HG02981 (cell line): ENCODE measurements around the gene SSBP3.

Experiments
- ATAC-seq: cut with Tn5 transposase; IDR thresholded peaks from one replicate; pipeline ENCODE4 v1.9.1; 2021; ENCODE audit warnings: mild to moderate bottlenecking, moderate library complexity; ENCODE audit not compliant: unreplicated experiment

SSBP3 gene

GRCh38 chr1:54335011-54335754 is 71.0 kb downstream of the SSBP3 start:
- no peak for ATAC-seq

GRCh38 chr1:54332781-54333585 is 73.2 kb downstream of the SSBP3 start:
- no peak for ATAC-seq

- no peak for ATAC-seq
Measured at GRCh38 chr1:54331843-54332463, 74.2 kb downstream of the SSBP3 start.

- ATAC-seq = no peak
Measured at GRCh38 chr1:54331091-54331772, 75.0 kb downstream of the SSBP3 start.

- no peak for ATAC-seq
Measured at GRCh38 chr1:54329312-54330003, 76.7 kb downstream of the SSBP3 start.

- no peak for ATAC-seq
Measured at GRCh38 chr1:54328066-54328636, 78.0 kb downstream of the SSBP3 start.

DNA sequence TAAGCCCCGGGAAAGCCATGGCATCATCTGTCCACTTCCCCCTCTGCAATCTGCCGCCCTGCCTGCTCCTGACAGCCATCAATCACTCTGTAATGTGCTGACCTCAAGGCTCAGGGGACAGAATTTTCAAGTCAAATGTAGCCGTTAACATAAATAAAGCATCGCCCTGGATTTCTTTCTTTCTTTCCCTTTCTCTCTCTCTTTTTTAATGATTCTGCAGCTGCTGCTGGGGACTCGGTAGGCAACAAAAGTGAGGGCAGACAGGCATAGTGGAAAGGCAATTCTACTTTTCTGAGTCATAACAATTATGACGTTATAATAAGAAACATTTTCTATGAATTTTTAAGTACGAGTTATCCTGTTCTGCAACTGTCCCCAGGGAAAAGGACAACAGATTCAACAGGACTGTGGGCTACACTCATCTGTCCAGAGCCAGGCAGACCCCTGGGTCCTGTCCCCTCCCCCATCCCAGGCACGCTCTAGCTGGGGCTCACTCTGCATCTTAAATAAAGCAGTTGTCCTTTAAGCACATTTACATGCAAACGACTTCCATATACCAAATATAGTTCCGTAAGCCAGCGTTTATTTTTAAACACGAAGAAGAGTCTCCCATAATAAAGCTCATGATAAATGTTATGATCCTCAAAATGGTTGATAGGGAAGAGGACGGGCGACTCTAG is 78.7 kb downstream of the SSBP3 start:
- no peak for ATAC-seq

GRCh38 chr1:54326543-54327385 is 79.4 kb downstream of the SSBP3 start:
- ATAC-seq = no peak

DNA sequence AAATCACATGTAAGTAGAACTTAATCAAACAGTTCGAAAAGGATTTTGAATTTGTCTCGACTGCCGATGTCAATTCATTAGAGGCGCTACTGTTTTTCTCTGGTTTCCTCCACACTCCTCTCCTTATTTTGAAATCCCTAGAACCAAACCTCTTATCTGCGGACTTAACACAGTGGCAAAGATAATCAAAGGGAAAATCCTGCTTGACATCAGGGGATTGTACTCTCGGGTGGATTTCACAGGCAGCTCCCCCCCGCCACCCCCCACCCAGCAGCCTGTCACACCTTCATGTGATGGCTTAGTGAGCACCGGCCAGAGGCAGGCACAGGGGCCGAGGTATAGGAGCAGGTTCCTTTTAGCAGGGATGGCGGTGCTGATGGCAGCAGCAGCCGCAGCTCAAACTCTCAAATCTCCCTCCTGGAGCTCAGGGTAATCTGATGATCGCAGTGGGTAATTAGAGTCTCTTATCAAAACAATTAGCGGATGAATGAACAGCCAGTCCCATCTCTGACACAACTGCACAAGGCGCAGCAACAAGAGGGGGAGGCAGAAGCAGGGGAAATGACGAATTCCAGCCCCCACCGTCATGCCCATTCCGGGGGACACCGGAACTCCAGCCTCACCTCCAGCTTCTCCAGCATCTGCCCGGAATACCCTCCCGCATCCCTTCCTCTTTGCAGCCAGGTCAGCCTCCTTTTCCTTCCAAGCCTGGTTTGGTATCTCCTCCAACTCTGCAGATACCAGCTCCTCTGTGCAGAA is 80.3 kb downstream of the SSBP3 start:
- no peak for ATAC-seq

DNA sequence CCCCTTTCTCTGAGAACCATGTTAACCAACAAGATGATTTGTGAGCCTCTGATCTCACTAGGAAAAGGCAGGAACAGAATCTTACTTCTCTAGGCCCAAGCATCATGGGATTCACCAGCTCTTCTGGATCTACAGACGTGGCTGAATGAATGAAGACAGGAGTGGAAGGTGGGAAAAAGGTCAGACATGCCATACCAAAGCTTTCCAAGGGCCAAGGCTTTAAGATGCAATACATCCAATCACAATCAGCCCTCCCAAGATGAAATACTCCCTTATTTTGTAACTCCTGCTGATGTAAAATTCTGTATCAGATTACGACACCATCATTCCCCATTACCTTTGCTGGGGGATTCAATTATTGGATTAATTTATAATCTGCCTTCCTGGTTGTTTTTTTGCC is 80.9 kb downstream of the SSBP3 start:
- ATAC-seq = no peak

DNA sequence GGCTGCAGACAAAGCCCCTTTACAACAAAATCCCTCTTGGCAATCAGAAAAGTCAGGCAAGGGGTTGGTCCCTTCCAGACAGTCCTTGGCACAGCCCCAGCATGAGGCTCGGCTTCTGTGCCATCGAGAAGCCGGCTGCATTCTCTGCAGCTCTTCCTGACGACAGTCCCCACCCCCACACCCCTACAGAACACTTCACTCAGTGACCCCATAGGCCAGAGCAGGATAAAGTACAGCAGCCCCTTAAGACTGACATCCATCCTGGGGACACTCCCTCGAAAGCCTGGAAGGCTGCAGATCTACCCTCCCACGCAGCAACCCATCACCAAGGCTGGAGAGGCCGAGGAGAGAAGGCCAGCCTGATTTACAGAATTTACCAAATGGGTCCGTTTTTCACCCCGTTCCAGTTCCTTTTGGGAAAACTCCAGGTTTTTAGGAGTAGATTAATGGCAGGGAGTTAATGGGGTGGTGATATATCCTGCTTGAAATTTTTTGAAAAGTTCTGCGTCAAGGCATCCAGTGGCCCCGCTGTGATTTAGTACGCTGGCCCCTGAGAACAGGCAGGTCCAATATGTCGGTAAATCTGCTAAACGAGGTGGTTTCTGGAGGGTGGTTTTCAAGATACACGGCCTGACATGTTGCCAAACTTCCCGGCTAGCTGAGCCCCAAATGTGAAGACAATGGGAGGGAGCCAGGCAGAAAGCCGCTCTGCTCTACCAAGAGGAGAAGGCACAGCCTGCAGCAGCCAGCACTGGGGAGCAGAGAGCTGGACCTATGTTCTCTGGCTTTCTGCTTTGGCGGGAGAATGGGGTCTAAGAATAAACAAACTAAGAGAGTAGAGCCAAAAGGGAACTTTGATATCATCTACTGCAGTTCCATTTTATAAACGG is 81.7 kb downstream of the SSBP3 start:
- no peak for ATAC-seq

GRCh38 chr1:54323921-54324250 is 82.3 kb downstream of the SSBP3 start:
- ATAC-seq = no peak

DNA sequence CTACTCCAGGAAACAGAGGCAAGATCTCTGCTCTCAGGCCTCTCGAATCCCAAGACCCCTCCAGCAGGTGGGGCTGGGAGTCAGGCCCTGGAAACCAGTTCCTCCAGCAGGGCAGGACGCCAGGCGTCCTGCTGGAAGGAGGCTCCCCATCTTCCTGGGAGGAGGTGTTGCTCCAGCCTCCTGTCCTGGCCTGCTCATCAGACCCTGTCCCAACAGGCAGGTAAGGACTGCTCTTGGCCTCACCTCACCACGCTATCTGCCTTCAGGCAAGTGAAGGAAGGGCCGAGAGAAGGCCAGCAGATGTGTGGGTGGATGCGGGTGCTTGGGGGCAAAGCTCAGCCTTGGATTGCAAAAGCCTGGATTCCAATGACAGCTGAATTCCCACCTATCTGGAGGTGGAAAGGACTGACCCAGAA is 82.9 kb downstream of the SSBP3 start:
- ATAC-seq = no peak

DNA sequence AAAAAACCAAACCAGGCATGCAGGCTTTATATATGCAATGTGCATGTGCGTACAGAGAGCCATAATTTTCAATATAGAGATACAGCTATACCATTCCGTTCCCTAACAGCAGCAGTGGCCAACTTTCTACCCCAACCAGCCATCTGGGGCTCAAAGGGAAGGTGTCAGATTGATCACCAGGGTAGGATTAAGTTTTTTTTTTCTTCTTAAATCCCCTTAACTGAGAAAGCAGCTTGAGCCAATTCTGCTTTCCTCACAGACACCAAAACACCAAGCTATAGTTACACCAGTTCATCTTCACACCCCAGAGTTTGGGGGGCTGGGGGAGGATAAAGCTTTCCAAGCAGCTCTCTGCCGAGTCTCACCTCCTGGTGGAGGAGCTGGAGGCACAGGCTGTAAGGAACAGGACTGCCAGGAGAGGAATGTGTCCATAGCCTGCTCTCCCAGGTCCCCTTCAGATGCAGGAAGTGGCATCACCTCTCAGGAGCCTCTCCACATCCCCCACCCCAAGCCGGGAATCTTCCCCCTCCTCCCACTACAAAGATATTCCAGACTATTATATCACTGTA is 87.9 kb downstream of the SSBP3 start:
- no peak for ATAC-seq

- ATAC-seq = no peak
Measured at GRCh38 chr1:54317084-54317483, 89.1 kb downstream of the SSBP3 start.

- ATAC-seq = no peak
Measured at GRCh38 chr1:54315099-54315498, 91.1 kb downstream of the SSBP3 start.

- ATAC-seq = no peak
Measured at GRCh38 chr1:54314696-54315095, 91.5 kb downstream of the SSBP3 start.
